GM12878 (cell line): ENCODE results near the gene ZNF780B. TPM values are rescaled to one million over a fixed set of nuclear protein-coding genes. Genes with fewer than 3 reads are reported as not detected.

ENCODE experiments used
- BRCA1 ChIP-seq: IDR thresholded peaks from 2 replicates; pipeline ENCODE4 v1.6.1; 2011; ENCODE audit warnings: low read depth, low read length, improper control_type of control experiment
- CHD1 ChIP-seq: IDR thresholded peaks from 2 replicates; pipeline ENCODE4 v1.6.1; 2012; ENCODE audit warnings: low read depth, low read length, improper control_type of control experiment
- EED ChIP-seq: sonication (generic); IDR thresholded peaks from 2 replicates; pipeline ENCODE4 v1.6.1; 2016; ENCODE audit warnings: antibody characterized with exemption, low read depth
- EP300 ChIP-seq, 2 experiments: fragments of 150-350 bp in 1 of 2; IDR thresholded peaks; 2 replicates each; pipeline ENCODE4 v1.6.1; 2011 to 2012; ENCODE audit warnings: low read depth in 2 of 2, low read length in 2 of 2, borderline replicate concordance in 1 of 2, improper control_type of control experiment in 1 of 2, inconsistent platforms in 1 of 2; ENCODE audit not compliant: control insufficient read depth in 1 of 2
- HCFC1 ChIP-seq: fragments of 150-350 bp; IDR thresholded peaks from 2 replicates; pipeline ENCODE4 v1.6.1; 2014; ENCODE audit warnings: low read length
- HDAC2 ChIP-seq: fragments of 200-600 bp; sonication (generic); IDR thresholded peaks from 2 replicates; pipeline ENCODE4 v1.6.1; 2017
- IKZF2 ChIP-seq, 2 experiments: fragments of 450-650 bp; IDR thresholded peaks; 2 replicates each; pipeline ENCODE4 v1.6.1; 2017; ENCODE audit warnings: mild to moderate bottlenecking in 2 of 2, moderate library complexity in 2 of 2
- KAT2A ChIP-seq: conservative IDR thresholded peaks from 2 replicates; pipeline ENCODE4 v1.6.1; 2011; ENCODE audit warnings: low read depth, low read length; ENCODE audit not compliant: control insufficient read depth
- KLF5 ChIP-seq: fragments of 450-650 bp; IDR thresholded peaks from 2 replicates; pipeline ENCODE4 v1.6.1; 2014; ENCODE audit warnings: mild to moderate bottlenecking; ENCODE audit not compliant: partially characterized antibody
- MLLT1 ChIP-seq: fragments of 450-650 bp; IDR thresholded peaks from 2 replicates; pipeline ENCODE4 v1.6.1; 2016; ENCODE audit warnings: mild to moderate bottlenecking
- POU2F2 ChIP-seq: IDR thresholded peaks from 3 replicates; pipeline ENCODE4 v1.6.1; 2011; ENCODE audit warnings: low read depth, mild to moderate bottlenecking, low read length, borderline replicate concordance
- SKIL ChIP-seq: fragments of 450-650 bp; IDR thresholded peaks from 2 replicates; pipeline ENCODE4 v1.6.1; 2017; ENCODE audit warnings: mild to moderate bottlenecking, low read depth, inconsistent platforms; ENCODE audit not compliant: poor library complexity, severe bottlenecking
- SP1 ChIP-seq: IDR thresholded peaks from one replicate; pipeline ENCODE4 v1.6.1; 2011; ENCODE audit warnings: low read depth, low read length
- SUPT20H ChIP-seq: IDR thresholded peaks from 2 replicates; pipeline ENCODE4 v1.6.1; 2011; ENCODE audit warnings: low read depth, mild to moderate bottlenecking, low read length, moderate library complexity, borderline replicate concordance; ENCODE audit not compliant: control insufficient read depth
- TARDBP ChIP-seq: IDR thresholded peaks from 2 replicates; pipeline ENCODE4 v1.6.1; 2016; ENCODE audit warnings: borderline replicate concordance
- TCF7 ChIP-seq: IDR thresholded peaks from 2 replicates; pipeline ENCODE4 v1.6.1; 2014; ENCODE audit warnings: antibody characterized with exemption, borderline replicate concordance
- ZBTB4 ChIP-seq: fragments of 450-650 bp; formaldehyde crosslinking; IDR thresholded peaks from 2 replicates; pipeline ENCODE4 v1.4.0; 2022; ENCODE audit warnings: mild to moderate bottlenecking, moderate library complexity
- ZNF274 ChIP-seq: IDR thresholded peaks from one replicate; pipeline ENCODE4 v1.8.0; 2011; ENCODE audit not compliant: insufficient read length, insufficient read depth
- polyA plus RNA-seq, 11 experiments: library from polyadenylated mRNA; depleted of rRNA in 4 of 11; unstranded in 6 of 11; stranded (reverse) in 5 of 11; fragments of >200 nt; fragmentation: Nextera tagmentation in 4 of 11; fragmentation: Illumina TruSeq in 1 of 11; extraction: Ambion mirVana in 4 of 11; extraction: Trizol in 1 of 11; gene quantifications; 1 replicate in 1 of 11; 2 replicates in 10 of 11; pipeline versions ENCODE4 v1.2.1 to v1.2.3, GENCODE V29; 2011 to 2016; ENCODE audit warnings: inconsistent platforms in 2 of 11, missing spikeins in 2 of 11, low read depth in 1 of 11
- total RNA-seq, 4 experiments: library from RNA; depleted of rRNA in 3 of 4; stranded (reverse); fragments of >200 nt in 3 of 4; fragmentation: Illumina TruSeq in 1 of 4; extraction: Trizol in 1 of 4; gene quantifications; 2 replicates each; pipeline versions ENCODE4 v1.2.1 to v1.2.3, GENCODE V29; 2013 to 2021
- TF ChIP-seq, protein P1 (sequence below): fragments of 450-650 bp; formaldehyde crosslinking; IDR thresholded peaks from 2 replicates; pipeline ENCODE4 v1.4.0; 2020; ENCODE audit warnings: mild to moderate bottlenecking, moderate library complexity

The ZNF780B gene
- total and polyA plus RNA-seq, 10 of the 15 experiments (the other 5 are each of a cell fraction or from before 2014, with no cell fraction given): 7.3 to 24.0 (median 12.3) TPM

GRCh38 chr19:39996811-39997637 lies 59.0 kb downstream of the ZNF780B start, which contains the start of gene ZNF546 (continued):
- no peak for TF ChIP-seq CHD1
- no peak for TF ChIP-seq TCF7
- TF ChIP-seq ZNF274: no peak
- no peak for TF ChIP-seq IKZF2 (IDR thresholded peaks at IDR 0.05)
- TF ChIP-seq POU2F2: peak; percentile 88; the same call in 2 of the 3 replicates
- TF ChIP-seq, protein P1, sequence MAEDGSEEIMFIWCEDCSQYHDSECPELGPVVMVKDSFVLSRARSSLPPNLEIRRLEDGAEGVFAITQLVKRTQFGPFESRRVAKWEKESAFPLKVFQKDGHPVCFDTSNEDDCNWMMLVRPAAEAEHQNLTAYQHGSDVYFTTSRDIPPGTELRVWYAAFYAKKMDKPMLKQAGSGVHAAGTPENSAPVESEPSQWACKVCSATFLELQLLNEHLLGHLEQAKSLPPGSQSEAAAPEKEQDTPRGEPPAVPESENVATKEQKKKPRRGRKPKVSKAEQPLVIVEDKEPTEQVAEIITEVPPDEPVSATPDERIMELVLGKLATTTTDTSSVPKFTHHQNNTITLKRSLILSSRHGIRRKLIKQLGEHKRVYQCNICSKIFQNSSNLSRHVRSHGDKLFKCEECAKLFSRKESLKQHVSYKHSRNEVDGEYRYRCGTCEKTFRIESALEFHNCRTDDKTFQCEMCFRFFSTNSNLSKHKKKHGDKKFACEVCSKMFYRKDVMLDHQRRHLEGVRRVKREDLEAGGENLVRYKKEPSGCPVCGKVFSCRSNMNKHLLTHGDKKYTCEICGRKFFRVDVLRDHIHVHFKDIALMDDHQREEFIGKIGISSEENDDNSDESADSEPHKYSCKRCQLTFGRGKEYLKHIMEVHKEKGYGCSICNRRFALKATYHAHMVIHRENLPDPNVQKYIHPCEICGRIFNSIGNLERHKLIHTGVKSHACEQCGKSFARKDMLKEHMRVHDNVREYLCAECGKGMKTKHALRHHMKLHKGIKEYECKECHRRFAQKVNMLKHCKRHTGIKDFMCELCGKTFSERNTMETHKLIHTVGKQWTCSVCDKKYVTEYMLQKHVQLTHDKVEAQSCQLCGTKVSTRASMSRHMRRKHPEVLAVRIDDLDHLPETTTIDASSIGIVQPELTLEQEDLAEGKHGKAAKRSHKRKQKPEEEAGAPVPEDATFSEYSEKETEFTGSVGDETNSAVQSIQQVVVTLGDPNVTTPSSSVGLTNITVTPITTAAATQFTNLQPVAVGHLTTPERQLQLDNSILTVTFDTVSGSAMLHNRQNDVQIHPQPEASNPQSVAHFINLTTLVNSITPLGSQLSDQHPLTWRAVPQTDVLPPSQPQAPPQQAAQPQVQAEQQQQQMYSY: no peak
- no peak for TF ChIP-seq EED
- TF ChIP-seq SKIL: no peak
- TF ChIP-seq HCFC1: peak; percentile 89
- TF ChIP-seq KLF5: no peak
- TF ChIP-seq KAT2A: no peak
- peak; percentile 26; the same call in 1 of the 2 replicates for TF ChIP-seq MLLT1
- no peak; the same call in 1 of the 2 replicates for TF ChIP-seq HDAC2
- no peak for TF ChIP-seq SP1
- no peak; the same call in 1 of the 2 replicates for TF ChIP-seq TARDBP
- no peak for TF ChIP-seq EP300 (IDR thresholded peaks at IDR 0.05; ENCODE audit: borderline replicate concordance in 1 of 2, control insufficient read depth in 1 of 2, low read depth in 2 of 2, low read length in 2 of 2)
- TF ChIP-seq BRCA1: no peak
- TF ChIP-seq SUPT20H: no peak
- no peak for TF ChIP-seq ZBTB4
